ENCODE measurements around the gene GALNT2. TPM values are rescaled to one million over a fixed set of nuclear protein-coding genes. Genes with fewer than 3 reads are reported as not detected.

The GALNT2 gene
- total RNA-seq, 1 donor from 2014 or later = 67.9 TPM

- DNase-seq (ENCODE audit: low spot score) = no peak
Measured at GRCh38 chr1:230145505-230145899, 78.5 kb downstream of the GALNT2 start.

GRCh38 chr1:230145953-230146476, 79.0 kb downstream of the GALNT2 start:
- DNase-seq (ENCODE audit: low spot score) = no peak

DNA sequence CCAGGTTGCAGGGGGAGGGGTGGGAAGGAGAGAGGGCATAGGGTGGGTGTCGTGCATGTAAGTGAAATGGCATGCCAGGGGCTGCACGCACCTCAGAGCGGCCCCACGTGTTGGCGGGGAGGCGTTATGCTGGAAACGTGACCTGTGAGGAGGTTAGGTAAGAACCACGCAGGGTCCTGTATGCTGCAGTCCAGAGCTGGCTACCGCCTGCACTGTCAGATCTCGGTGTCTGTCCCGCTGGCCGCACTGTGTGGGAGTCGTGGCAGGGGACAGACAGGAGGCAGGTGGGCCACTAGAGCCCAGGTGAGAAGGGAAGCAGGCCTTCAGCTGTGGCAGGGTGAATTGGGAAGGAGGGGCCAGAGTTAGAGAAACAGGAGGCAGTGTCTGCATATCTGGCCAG, 79.7 kb downstream of the GALNT2 start:
- no peak for DNase-seq (ENCODE audit: low spot score)

DNA sequence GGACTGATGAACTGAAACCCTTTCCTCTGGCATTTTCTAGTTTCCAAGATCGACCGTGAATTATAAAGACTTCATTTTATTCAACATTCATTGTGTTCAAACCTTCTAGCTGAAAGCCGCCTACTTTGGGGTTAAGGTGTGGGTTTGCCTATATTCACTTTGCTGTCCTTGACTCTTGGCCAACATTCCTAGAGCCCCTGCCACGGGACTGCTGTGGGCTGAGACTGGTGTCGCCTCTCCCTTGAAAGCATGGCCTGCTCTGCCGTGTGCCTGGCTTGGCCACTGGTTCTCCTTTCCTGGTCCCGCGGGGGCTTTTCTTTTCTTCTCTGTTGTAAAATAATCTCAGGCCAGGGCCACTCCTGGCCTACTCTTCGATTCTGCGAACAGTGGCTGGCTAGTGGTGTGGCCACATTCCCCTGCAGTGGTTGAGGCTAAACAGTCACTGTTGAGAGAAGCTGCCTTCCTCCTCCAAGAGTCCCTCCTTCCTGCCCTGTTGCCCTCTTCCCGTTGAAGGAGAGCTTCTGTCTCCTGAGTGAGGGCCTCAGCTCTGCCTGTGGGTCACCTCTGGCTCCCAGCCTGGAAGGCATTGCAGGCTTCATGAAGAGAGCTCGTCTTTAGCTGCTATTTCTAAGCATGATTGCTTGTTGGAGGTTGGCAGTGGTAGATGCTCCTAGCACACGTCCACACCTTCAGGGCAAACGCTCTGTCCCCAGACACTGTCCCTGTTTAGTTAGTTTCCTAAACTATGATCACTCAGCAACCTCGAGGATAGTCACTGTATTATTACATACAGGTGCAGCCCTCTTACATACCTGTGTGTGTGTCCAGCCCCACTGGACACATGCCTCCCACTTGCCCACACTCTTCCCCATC, 80.5 kb downstream of the GALNT2 start:
- no peak for DNase-seq (ENCODE audit: low spot score)

- DNase-seq (ENCODE audit: low spot score) = no peak
Measured at GRCh38 chr1:230148126-230148652, 81.2 kb downstream of the GALNT2 start.

GRCh38 chr1:230148768-230149469, 81.9 kb downstream of the GALNT2 start:
- no peak for DNase-seq (ENCODE audit: low spot score)

GRCh38 chr1:230149751-230150584, 82.9 kb downstream of the GALNT2 start:
- no peak for DNase-seq (ENCODE audit: low spot score)

DNA sequence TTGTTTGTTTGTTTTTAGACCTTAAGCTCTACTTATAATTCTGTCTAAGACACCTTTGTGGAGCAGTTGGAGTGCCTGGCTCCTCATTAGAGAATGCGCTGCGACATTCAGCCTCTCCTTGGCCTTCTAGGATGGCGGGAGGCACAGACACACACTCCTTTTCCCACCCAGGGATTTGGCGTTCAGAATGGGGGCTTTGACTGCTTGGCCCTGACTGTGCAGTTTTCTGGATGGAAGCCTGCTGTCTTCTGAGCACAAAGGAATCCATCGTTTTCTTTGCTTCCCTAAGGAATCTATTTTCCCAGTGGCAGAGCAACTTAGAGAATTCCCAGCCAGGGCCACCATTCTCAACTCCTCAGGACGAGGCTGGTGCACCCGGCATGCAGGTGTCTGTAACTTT, 83.6 kb downstream of the GALNT2 start:
- DNase-seq (ENCODE audit: low spot score) = no peak

DNA sequence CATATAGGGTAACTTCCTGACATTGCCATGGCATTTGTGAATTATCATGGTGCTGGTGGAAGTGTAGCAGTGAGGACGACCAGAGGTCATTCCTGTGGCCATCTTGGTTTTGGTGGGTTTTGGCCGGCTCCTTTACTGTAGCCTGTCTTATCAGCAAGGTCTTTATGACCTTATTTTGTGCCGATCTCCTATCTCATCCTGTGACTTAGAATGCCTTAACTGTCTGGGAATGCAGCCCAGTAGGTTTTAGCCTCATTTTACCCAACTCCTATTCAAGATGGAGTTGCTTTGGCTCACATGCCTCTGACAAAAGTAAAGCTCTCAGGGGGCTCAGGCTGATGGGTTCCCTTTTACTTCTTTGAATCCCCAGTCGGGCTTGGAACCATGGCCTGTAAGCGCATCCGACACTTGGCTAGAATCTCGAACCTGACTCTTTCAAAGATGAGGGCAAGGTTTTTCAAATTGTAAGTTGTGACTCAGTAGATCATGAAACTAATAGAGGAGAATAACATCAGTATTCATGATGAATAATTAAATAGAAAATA, 85.0 kb downstream of the GALNT2 start:
- DNase-seq (ENCODE audit: low spot score) = no peak

GRCh38 chr1:230152999-230153398, 86.0 kb downstream of the GALNT2 start:
- no peak for DNase-seq (ENCODE audit: low spot score)

- DNase-seq (ENCODE audit: low spot score) = no peak
Measured at GRCh38 chr1:230153641-230154296, 86.7 kb downstream of the GALNT2 start.

DNA sequence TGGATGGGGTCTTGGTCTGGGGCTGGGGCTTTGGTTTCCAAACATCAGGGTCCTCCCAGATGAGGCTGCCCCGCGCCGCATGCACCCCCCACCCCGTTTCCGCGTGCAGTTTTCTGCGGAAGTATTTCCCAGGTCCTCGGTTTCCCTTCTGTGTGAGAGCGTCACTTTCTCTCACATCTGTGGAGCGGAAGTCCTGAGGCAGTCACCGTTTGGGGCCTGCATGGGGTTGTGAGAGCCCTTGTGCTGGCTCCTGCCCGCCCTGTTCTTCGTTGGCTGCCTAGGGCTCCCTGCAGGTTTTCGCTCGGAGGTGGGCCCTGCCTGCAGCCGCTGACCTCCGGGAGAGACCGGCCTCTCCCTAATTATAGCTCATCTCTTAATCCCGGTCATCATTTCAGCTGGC, 88.0 kb downstream of the GALNT2 start:
- no peak for DNase-seq (ENCODE audit: low spot score)

GRCh38 chr1:230156068-230156467, 89.0 kb downstream of the GALNT2 start:
- no peak for DNase-seq (ENCODE audit: low spot score)

GRCh38 chr1:230156536-230156935, 89.5 kb downstream of the GALNT2 start:
- no peak for DNase-seq (ENCODE audit: low spot score)

DNA sequence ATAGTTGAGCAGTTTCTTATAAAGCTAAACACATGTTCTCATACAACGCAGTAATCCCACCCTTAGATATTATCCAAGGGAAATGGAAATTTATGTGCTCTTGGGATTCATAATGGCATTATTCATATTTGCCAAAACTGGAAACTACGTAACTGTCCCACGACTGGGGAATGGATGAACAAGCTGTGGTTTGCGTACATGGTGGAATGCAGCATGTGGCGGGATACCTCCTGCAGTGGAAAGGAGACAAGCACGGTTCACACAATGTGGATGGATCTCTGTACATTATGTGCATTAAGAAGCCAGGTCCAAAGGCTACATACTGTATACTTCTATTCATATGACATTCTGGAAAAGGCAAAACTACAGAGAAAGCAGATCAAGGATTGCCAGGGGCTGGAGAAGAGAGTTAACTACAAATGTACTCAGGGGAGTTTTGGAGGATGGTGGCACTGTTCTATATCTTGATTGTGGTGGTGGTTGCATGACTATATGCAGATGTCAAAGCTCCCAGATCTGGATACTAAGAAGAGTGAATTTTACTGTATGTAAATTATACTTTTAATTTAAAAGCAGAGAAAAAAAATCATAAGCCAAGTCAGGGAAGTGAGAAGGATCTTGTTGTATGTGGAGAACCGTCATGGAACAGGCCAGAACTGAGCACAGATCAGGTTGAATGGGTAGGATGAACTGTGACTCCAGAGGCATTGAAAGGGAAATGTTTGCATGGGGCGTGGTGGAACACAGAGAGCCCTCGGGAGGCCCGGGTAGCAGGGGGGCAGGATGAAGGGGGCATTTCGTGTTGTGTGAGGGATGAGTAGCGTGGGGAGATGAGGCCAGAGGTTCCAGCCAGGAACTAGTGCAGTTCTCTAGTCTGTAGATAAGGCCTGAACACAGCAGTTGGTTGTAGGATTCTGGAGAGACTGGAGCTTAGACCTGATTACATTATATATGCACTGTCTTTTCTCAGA, 90.7 kb downstream of the GALNT2 start:
- no peak for DNase-seq (ENCODE audit: low spot score)

GRCh38 chr1:230158415-230159291, 91.6 kb downstream of the GALNT2 start:
- DNase-seq (ENCODE audit: low spot score) = no peak

DNA sequence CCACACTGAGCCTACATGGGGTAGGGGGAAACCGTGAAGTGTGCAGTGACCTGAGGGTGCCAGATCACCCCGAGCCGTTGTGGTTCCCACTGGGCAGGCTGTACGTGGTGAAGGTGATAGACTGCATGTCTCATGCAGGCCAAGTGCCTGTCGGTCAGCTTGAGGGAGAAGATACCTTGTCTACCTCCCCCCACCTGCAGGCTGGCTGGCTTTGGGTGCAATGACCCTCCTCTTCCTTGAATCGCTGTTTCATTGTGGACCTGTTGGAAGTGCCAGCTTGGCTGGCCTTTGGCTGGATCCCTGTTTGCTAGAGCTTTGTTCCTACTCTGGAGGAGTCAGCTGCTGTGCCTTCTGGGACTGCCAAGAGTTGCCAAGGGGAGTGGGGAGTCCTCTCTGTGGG, 92.5 kb downstream of the GALNT2 start:
- DNase-seq (ENCODE audit: low spot score) = no peak

- peak; percentile 9 for DNase-seq (ENCODE audit: low spot score)
Measured at GRCh38 chr1:230160957-230161771, 94.1 kb downstream of the GALNT2 start.

Measured in ureter (tissue), 1 donor.